Measurements from ENCODE around the gene ST6GAL1.
"Not testable (repeated sequence)": the region's sequence is repeated elsewhere in the genome, so short reads cannot be mapped to it uniquely, and the experiment has no call there.

Gene ST6GAL1

DNA sequence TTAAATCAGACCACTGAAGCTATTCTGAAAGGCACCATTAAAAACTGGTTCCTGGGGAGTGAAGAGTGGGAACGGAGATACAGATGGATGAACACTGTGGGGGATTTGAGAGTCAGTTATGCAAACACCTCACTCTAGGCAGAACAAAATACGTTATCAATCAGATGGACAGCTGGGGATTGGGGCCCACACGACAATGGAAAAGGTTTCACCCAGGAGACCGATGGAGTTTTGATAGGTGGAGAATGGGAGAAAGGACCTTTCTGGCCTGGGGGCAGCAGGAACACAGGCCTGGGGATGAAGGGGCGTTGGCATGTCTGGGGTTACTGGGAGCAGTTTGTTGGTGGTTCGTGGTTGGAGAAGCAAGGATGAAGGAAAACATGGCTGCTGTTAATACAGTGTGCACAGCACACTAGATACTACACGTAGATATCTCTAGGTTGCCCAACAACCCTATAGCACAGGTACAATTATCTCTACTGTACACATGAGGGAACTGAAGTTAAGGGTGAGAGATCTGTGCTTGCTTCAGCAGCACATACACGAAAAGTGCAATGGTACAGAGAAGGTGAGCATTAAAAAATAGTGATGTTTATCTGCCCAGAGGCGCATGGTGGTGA, 16.5 kb downstream of the ST6GAL1 start:
- DNase-seq, result no peak

DNA sequence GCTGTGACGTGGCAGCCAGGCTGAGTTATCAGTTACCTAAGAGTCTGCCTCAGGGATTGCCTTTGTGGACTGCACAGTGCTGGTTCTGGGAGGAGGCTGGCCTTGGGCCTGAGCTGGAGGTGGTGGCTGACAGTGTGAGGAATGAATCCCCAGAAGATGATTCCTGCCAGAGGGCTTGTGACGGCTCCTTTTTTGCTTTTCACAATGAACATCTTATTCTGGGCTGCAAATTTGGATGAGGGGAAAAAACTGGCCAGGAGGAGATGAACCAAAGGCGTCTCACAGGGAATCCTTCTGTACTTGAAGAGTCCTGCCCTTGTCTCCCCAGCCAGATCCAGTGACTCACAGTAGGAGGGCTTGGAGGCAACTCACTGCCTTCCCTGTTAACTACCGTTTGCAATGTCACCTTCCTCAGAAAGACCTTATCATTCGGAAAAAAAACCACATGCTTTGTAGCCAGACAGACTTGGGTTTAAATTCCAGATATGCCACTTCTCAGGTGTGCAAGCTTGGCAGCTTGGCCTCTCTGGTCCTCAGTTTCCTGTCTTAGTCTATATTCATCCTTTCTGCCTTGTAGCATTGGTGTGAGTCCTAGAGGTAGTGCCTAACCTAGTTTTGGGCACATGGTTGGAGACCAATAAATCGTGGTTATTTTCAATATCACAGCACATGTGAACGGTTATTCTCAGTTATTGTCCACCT, 19.1 kb downstream of the ST6GAL1 start:
- DNase-seq, result no peak

GRCh38 chr3:186950402-186951093, 20.2 kb downstream of the ST6GAL1 start:
- DNase-seq, result no peak

DNA sequence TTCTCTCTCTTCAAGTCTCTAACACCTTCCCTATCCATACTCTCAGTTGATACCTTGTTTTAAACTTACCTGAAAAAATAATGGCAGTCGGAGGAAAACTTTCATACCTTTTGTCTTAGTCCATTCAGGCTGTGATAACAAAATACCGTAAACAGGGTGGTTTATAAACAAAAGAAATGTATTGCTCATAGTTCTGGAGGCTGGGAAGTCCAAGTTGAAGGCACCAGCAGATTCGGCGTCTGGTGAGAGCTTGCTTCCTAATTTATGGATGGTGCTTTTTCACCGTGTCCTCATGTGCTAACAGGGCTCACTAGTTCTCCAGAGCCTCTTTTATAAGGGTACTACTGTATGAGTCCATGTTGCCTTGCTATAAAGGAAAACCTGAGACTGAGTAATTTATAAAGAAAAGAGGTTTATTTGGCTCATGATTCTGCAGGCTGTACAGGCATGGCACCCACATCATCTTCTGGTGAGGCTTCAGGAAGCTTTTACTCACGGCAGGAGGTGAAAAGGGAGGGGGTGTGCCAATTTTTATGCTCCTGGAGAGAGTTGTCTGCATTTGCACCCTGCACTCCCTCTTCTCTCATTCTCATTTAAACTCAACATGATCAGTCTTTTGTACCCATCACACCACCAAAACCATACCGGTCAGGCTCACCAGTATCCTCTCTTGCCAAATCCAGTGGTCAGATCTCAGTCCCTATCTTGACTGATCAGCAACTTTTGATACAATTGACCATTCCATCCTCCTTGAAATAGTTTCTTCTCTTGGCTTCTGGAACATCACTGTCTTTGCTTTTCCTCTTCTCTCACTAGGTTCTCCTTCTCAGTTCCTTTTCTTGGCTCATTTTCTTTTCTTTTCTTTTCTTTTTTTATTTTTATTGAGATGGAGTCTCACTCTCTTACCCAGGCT, 21.6 kb downstream of the ST6GAL1 start:
- DNase-seq, result no peak

GRCh38 chr3:186953011-186953487, 22.7 kb downstream of the ST6GAL1 start:
- DNase-seq, result no peak

- DNase-seq, result not testable (repeated sequence)
Measured at GRCh38 chr3:186953992-186954699, 23.8 kb downstream of the ST6GAL1 start.

DNA sequence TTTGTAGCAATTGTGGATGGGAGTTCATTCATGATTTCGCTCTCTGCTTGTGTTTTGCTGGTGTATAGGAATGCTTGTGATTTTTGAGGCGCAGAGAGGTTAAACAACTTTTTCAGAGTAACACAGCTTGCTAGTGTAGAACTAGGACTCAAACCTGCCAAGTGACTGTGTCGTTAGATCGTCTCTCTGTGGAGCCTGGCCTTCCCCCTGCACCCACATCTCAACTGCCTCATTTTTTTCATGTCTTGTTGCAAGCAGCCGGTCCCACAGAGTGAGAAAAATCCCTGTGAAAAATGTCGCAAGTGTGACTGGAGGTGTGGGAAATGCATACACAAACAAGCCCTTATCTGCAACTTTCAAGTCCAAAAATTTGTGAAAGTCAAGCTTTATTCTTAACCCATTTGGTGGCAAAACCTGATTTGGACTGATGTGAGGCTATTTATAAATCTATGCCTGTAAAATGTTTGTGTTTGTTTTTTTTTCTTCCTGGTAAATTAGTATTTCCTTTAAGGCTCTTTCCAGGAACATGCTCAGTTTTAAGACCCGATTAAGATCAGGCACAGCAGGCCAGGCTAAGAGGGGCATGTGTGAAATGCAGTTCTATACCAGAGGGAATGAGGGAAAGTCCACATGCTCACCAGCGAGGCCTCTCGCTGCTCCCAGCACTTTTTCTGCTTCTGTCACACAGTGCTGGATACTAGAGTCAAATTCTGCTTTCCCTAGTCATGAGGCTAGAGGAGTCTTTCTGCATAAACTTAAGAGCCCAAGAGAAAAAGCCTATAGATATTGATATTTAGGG, 25.8 kb downstream of the ST6GAL1 start:
- DNase-seq, result no peak

GRCh38 chr3:186959029-186959624, 28.8 kb downstream of the ST6GAL1 start:
- no peak for DNase-seq

- no peak for DNase-seq
Measured at GRCh38 chr3:186960347-186960746, 30.0 kb downstream of the ST6GAL1 start.

DNA sequence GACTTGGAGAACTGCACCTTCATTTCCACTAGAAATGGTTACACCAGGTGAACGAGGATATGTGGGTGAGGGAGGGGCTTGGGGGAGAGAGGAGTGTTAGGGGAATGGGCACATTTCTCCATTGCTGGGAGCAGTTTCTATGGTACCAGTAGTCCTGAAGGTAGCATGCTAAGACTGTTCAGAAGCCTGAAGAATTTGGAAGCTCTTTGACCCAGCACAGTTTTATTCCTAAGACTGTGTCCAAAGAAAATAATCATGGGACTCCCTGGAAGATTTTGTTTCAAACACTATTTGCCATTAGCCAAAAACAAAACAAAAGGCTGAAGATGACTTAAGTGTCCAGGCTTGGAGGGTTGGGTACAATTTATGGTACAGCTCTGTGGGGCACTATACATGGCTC, 32.1 kb downstream of the ST6GAL1 start:
- DNase-seq, result no peak

GRCh38 chr3:186963636-186964035, 33.3 kb downstream of the ST6GAL1 start:
- no peak for DNase-seq

- no peak for DNase-seq
Measured at GRCh38 chr3:186964071-186964470, 33.7 kb downstream of the ST6GAL1 start.

GRCh38 chr3:186964616-186965015, 34.3 kb downstream of the ST6GAL1 start:
- DNase-seq, result no peak

GRCh38 chr3:186965141-186965879, 35.0 kb downstream of the ST6GAL1 start:
- no peak for DNase-seq

DNA sequence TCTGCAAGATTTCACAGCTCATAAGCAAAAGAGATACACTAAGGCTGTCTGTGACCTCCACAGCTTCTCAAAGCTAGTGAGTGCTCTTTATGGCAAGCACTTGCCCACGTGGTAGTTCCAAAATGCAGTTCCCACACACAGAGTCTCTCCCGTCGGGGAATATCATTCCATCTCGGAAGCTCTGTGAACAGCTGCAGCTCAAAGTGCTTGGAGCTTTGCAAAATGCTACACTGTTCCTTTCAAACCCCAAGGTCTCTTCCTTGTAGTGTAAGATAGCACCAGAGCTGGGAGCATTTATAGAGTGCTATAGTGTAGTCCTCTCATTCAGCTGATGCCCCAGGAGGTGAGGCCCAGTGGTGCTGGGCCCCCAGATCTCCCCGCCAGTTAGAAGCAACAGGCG, 36.1 kb downstream of the ST6GAL1 start:
- DNase-seq, result no peak

DNA sequence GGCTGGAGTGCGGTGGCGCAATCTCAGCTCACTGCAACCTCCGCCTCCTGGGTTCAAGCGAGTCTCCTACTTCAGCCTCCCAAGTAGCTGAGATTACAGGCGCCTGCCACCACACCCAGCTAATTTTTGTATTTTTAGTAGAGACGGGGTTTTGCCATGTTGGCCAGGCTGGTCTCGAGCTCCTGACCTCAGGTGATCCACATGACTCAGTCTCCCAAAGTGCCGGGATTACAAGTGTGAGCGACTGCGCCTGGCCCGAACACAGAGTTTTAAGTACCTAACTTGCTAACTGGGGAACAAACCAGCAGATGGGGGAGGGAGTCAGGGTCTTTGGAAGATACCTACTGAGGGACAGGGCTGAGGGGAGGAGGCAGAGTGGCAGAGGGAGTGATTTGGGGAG, 36.9 kb downstream of the ST6GAL1 start:
- DNase-seq, result not testable (repeated sequence)

DNA sequence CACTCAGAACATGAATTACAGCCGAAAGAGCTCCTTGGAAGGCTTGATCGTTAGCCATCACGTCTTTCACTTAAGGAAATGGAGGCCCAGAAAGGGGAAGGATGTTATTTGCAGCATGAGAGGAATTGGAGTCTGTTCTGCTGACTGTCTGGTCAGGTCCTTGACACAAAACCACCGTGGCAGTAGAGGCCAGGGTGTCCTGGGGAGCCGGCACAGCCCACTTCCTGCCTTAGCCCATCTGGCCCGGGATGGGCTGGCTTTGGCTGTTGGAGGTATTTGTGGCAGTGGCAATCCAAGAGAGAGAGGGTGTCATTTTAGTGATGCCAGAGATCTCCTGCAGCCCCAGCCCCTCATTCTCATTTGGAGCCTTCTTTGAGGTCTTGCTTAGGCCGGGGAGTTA, 37.4 kb downstream of the ST6GAL1 start:
- DNase-seq, result no peak

DNA sequence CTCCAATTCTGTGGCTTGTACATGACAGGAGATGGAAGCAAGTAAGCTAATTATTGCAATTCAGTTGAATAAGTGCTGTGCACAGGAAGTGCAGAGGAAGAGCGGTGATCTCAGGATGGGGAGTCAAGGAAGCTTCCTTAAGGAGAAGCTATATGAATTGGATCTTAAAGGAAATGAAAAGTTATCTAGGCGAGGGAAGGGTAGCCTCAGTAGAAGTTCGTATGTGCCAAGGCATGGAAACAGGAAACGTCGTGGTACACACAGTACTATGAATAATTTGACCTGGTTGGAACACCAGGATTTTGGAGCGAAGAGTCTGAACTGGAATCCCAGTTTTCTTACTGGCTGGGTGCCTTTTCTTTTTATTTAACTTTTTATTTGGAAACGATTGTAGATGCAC, 39.3 kb downstream of the ST6GAL1 start:
- no peak for DNase-seq

DNA sequence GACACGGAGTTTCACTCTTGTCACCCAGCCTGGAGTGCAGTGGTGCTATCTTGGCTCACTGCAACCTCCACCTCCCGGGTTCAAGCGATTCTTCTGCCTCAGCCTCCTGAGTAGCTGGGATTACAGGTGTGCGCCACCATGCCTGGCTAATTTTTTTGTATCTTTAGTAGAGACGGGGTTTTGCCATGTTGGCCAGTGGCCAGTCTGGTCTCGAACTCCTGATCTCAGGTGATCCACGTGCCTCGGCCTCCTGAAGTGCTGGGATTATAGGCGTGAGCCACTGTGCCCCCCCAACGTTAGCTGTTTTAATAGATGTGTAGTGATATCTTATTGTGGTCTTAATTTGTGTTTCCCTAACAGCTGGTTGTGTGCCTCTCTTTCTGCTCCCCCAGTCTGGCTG, 40.8 kb downstream of the ST6GAL1 start:
- not testable (repeated sequence) for DNase-seq

- no peak for DNase-seq
Measured at GRCh38 chr3:186971578-186971977, 41.3 kb downstream of the ST6GAL1 start.
